GM12865 (cell line): ENCODE data around the gene AMPH.

ENCODE experiments used
- DNase-seq: peaks from one replicate; pipeline ENCODE4 v3.0.0; 2010; ENCODE audit warnings: low read depth
- H3K4me3 ChIP-seq: 2 replicates; pipeline ENCODE4 v1.5.1; 2011; ENCODE audit warnings: mild to moderate bottlenecking, low read depth, low read length, control low read depth
- TF ChIP-seq, protein P1 (sequence below): IDR thresholded peaks from 2 replicates; pipeline ENCODE4 v1.5.1; 2011; ENCODE audit warnings: low read length, control low read depth, low read depth, inconsistent platforms; ENCODE audit not compliant: insufficient read depth; ENCODE audit errors: missing control alignments

The AMPH gene

DNA sequence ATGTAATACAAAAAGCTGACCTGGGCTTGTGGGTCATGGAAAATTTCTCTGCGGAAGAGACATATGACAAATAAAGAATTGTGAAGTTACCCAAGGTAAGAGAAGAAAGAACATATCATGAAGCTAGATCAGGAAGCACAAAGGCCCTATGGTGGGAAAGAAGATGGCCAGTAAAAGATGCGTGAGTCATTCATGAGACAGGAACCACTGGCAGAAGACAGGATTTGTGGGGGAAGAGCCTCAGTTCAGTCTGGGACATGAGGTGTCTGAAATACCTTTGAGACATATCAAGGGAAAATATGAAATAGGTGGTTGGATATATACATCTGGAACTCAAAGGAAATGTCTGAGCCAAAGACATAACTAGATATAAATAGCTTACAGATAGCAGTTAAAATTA, 27.7 kb upstream of the AMPH start:
- TF ChIP-seq, protein P1, sequence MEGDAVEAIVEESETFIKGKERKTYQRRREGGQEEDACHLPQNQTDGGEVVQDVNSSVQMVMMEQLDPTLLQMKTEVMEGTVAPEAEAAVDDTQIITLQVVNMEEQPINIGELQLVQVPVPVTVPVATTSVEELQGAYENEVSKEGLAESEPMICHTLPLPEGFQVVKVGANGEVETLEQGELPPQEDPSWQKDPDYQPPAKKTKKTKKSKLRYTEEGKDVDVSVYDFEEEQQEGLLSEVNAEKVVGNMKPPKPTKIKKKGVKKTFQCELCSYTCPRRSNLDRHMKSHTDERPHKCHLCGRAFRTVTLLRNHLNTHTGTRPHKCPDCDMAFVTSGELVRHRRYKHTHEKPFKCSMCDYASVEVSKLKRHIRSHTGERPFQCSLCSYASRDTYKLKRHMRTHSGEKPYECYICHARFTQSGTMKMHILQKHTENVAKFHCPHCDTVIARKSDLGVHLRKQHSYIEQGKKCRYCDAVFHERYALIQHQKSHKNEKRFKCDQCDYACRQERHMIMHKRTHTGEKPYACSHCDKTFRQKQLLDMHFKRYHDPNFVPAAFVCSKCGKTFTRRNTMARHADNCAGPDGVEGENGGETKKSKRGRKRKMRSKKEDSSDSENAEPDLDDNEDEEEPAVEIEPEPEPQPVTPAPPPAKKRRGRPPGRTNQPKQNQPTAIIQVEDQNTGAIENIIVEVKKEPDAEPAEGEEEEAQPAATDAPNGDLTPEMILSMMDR = no peak
- no peak for DNase-seq
- H3K4me3 ChIP-seq = no peak overlapping the region

DNA sequence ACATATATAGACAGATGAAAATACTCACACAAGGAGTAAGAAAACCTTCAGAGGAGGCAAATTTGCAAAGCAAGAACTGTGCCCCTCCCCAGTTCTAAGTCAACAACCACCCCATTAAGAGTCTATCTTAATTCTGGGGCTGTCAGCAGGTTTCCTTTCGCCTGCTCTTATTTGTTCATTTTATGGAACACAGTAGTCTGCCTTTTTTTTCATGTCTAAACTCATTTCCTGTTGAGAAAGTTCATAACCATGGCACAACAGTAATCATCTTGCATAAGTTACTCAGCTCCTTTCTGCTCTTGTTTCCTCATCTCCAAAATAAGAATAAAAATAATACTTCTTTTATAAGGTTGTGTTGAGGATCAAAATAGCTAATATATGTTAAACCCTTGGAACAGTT, 25.8 kb upstream of the AMPH start:
- no peak overlapping the region for H3K4me3 ChIP-seq
- TF ChIP-seq, protein P1 = no peak
- DNase-seq = no peak

DNA sequence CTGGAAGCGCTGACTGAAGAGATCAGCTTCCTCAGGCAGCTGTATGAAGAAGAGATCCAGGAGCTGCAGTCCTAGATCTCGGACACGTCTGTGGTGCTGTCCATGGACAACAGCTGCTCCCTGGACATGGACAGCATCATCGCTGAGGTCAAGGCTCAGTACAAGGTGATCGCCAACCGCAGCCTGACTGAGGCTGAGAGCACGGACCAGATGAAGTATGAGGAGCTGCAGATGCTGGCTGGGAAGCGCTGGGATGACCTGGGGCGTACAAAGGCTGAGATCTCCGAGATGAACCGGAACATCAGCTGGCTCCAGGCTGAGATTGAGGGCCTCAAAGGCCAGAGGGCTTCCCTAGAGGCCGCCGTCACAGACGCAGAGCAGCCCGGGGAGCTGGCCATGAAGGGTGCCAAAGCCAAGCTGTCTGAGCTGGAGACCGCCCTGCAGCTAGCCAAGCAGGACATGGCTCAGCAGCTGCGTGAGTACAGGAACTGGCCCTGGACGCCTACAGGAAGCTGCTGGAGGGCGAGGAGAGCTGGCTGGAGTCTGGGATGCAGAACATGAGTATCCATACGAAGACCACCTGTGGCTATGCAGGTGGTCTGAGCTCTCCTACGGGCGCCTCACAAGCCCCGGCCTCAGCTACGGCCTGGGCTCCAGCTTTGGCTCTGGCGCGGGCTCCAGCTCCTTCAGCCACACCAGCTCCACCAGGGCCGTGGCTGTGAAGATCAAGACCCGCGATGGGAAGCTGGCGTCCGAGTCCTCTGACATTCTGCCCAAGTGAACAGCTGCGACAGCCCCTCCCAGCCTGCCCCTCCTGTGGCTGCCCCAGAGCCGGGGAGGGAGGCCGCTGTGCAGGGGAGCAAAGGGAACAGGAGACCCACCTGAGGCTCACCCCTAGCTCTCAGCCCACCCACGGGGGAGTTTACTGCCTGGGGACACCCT, 24.9 kb upstream of the AMPH start:
- no peak overlapping the region for H3K4me3 ChIP-seq
- TF ChIP-seq, protein P1 = no peak
- no peak for DNase-seq

DNA sequence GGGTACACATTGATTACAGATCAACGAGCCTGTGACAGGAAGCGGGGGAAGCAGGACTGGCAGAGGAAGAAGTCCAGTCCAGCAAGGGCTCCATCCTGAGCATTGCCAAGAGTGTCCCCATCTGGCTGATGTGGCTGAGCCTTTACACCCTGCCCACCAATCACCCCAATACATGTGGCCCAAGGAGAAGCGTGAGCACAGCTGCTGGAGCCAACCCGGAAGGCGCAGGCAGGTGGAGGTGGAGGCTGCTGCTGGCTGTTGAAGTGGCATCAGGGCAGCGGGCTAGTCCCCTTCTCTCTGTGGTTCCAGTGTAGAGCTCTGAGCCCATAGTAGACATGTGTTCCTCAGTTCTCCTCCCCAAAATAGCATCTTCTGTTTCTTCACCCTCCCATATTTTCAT, 6.8 kb upstream of the AMPH start:
- TF ChIP-seq, protein P1 = no peak
- H3K4me3 ChIP-seq = no peak overlapping the region
- DNase-seq = no peak

DNA sequence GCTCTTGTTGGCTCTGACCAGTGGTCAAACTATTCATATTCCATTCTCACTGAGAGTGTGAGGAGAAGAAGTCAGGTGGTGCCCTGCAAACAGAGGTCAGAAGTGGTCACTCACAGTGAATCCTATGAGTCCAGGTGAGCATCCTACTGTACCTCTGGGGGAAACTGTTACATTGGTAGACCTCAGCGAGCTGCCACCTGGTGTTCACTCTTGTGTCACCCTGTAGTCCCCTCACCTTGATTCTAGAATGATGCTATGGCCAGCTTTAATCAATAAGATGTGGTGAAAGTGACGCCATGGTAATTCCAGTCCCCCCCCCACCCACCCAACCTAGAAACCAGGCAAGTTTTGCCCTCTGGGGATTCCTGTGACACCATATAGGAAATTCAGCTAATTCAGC, 1.2 kb upstream of the AMPH start:
- peak; percentile 9 for DNase-seq
- TF ChIP-seq, protein P1 = no peak
- no peak overlapping the region for H3K4me3 ChIP-seq

DNA sequence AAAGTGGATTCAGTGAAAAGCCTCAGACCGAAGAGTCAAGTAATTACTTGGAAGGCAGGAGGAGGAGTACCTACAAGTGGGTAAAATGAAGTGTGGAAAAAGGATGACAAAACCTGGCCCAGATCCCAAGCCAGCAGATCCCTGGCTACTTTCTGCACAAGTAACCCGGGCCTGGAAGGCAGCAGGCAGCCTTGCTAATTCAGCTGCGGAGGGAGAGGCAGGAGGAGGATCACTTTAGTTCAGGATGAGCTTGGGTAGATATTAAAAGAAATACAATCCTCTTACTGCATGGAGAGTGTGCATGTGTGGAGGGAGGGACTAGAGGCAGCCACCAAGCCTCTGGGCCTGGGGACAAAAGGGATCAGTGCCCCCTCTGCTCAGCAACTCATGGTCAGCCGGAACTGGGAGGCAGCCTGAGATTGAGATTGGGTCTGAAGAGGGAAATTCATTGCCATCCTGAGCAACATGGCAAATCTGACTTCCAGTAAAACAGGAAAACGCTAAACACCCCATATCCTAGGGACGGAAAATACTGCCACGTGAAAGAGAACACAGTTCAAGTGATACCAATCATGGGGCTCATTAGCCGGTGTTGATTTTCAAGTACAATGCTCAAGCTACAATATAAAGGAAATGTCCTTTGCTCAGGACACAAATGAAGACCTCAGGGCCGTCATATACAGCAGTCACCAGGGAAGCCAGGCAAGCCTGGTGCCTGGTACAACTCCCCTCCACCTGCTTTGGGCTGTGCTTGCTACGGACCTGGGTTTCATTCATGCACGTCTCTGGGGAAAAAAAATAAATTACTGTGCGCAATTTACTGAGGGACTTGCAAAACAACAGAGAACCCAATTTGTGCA, 1.3 kb downstream of the AMPH start:
- TF ChIP-seq, protein P1 = no peak
- DNase-seq = no peak
- no peak overlapping the region for H3K4me3 ChIP-seq
